Body of pancreas (tissue), 4 donors: ENCODE data around the gene ATP9B.

ENCODE experiments used
- CTCF ChIP-seq, 7 experiments: fragments of 450-650 bp in 4 of 7; fragments of 200-600 bp in 3 of 7; sonication (generic) in 3 of 7; IDR thresholded peaks; one replicate each; pipeline ENCODE4 v1.5.1; 2016 to 2019; ENCODE audit warnings: antibody characterized with exemption in 7 of 7
- POLR2A ChIP-seq, 3 donors: fragments of 450-650 bp; IDR thresholded peaks; one replicate each; pipeline ENCODE4 v1.6.1; 2016; ENCODE audit warnings: antibody characterized with exemption in 3 of 3, mild to moderate bottlenecking in 2 of 3

DNA sequence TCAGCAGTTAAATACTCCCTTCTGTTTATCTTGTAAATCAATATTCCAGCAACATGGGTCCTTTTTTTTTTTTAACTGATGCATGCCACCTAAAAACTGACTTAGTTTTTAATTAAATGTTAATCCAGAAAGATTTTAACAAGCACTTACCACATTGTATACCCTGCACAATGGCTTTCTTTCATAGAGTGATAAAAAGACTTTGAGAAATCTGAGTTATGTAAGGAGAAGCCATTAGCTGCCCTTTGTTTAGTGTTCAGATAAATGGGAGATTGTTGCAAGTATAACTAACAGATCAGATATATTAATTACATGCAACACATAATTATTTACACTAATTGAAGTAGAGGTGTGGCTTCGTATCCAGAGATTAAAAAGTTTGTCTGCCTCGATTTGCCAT lies 303.8 kb downstream of the ATP9B start:
- TF ChIP-seq CTCF (IDR thresholded peaks at IDR 0.05) (no peak), POLR2A (IDR thresholded peaks at IDR 0.05) (no peak)
